ENCODE data around the gene SEC24B.

- TF ChIP-seq USF1 (IDR thresholded peaks at IDR 0.05) (no peak), FOXM1 (IDR thresholded peaks at IDR 0.05; ENCODE audit: borderline replicate concordance, low read depth) (no peak), REST (IDR thresholded peaks at IDR 0.05; ENCODE audit: low read depth) (no peak), MAX (IDR thresholded peaks at IDR 0.05) (no peak), CEBPB (IDR thresholded peaks at IDR 0.05) (no peak), TCF12 (IDR thresholded peaks at IDR 0.05; ENCODE audit: low read depth) (no peak), TAF1 (IDR thresholded peaks at IDR 0.05; ENCODE audit: low read depth) (no peak), EP300 (IDR thresholded peaks at IDR 0.05; ENCODE audit: borderline replicate concordance) (no peak), TEAD4 (IDR thresholded peaks at IDR 0.05) (no peak), ZBTB7A (IDR thresholded peaks at IDR 0.05; ENCODE audit: low read depth) (no peak), NFIC (IDR thresholded peaks at IDR 0.05) (no peak), CREB1 (IDR thresholded peaks at IDR 0.05; ENCODE audit: low read depth) (no peak), YY1 (IDR thresholded peaks at IDR 0.05; ENCODE audit: low read depth) (no peak)
Observed at GRCh38 chr4:109532182-109532581, 98.6 kb downstream of the SEC24B start.

Data from Ishikawa (cell line).